ENCODE results near the gene RNF180.
"Not testable (repeated sequence)": the region's sequence is repeated elsewhere in the genome, so short reads cannot be mapped to it uniquely, and the experiment has no call there.

RNF180 gene

DNA sequence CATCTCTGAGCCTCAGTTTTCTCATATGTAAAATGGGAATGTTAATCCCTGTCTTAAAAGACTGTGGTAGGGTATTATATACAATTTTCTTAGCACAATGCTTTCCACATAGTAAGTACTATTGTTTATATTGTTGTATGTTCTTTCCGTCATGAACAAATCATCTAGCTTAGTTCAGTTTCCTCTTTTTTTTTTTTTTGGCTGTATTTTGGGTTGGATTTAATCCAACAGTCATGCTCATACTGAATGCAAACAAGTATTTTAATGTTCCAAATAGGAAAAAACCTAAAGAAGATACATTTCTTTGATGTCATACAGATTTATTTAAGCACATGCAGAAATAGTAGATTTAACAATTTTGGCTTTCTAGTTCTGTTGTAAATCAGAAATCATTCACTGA is 95.1 kb downstream of the RNF180 start:
- in situ Hi-C loops (cut with MboI; ENCODE audit: low sequenced_read_pairs), result no loop called here

DNA sequence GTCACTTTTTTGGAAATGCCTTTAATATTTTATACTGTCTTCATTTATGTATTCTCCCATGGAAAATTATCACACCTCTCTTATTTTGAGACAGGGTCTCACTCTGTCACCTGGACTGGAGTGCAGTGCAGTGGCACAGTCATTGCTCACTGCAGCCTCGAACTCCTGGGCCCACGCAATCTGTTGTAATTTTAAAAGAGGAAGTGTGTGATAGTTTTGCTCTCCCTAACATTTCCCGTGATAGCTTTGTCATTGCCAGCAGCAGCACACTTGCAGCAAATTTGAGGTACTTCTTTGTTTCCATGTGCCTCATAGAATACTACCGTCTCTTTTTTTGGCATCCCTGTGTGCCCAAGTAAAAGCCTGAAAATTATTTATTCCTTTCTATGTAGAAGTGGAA is 103.5 kb downstream of the RNF180 start:
- in situ Hi-C loops (cut with MboI; ENCODE audit: low sequenced_read_pairs), result no loop called here

DNA sequence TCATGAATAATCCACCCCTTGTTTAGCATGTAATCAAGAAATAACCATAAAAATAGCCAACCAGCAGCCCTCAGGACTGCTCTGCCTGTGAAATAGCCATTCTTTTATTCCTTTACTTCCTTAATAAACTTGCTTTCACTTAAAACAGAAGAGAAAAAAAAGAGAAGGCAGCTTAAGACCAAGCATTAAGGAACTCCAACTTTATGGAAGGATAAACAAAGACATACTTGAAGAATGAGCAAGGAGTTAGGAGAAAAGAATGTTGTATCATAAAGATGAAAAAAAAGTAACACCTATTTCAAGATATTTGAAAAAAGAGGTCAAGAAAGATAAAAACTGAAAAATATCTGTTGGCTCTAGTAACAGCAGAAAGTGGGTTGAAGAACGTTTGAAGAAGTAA is 107.6 kb downstream of the RNF180 start:
- in situ Hi-C loops (cut with MboI; ENCODE audit: low sequenced_read_pairs), result no loop called here

DNA sequence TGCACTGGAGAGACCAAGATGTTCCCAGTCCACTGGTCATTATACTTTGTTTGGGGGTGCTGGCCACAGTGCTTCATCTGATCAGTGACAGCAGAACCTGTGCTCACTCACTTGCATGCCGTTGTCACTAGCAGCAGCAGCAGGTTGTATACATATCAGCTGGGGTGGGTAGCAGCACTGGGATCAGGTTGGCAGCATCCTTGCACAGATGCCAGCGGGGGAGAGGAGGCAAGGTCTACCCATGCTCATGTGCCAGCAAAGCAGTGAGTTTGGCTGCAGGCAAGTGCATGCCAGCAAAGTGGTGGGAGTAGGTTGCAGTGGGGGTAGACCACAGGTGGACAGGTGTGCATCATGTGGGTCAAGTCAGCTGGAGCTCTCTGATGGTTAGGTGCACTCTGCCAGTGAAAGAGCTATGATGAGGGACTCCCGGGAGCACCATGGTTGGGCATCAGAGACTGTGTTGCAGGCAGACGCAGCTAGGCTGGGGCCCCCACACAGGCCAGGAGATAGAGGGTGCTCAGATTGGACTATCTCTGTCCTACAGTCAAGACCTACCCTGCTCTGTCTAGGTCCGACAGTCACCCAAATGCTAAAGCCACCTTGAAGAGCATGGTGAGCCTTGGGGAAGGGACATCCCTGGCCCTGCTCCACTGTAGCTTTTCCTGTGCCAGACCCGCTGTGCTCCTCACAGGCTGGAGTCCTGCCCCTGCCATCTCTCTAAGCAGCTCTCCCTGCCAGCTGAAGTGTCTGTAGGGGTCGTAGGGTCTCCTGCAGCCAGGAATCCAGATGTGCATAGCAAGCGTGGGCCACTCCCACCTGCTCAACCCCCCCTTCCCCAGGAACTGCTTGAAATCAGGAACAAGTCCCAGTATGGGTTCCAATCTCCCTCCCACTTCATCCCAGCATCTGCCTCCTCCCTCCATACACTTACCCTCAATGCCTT is 119.8 kb downstream of the RNF180 start:
- in situ Hi-C loops (cut with MboI; ENCODE audit: low sequenced_read_pairs), result no loop called here

DNA sequence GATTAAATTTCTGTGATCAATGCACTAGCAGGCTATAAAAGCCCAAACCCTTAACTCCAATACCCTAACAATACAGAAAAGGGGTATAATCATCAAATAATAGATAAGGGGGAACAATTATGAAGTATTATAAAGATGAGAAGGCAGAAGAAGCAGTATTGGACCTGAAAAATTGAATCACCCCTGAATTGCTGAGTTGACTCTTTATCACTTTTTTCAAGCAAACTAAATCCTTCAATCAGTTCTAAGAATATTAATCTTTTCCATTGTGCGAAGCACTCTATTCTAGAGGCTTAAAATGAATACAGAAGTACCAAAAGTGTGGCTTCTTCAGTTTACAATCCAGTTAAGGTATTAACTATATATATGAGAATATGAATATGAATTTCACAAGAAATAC is 120.7 kb downstream of the RNF180 start:
- in situ Hi-C loops (cut with MboI; ENCODE audit: low sequenced_read_pairs), result no loop called here

DNA sequence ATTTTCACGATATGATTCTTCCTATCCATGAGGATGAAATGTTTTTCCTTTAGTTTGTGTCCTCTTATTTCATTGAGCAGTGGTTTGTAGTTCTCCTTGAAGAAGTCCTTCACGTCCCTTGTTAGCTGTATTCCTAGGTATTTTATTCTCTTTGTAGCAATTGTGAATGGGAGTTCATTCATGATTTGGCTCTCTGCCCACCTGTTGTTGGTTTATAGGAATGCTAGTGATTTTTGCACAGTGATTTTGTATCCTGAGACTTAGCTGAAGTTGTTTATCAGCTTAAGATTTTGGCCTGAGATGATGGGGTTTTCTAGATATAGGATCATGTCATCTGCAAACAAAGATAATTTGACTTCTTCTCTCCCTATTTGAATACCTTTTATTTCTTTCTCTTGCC is 122.9 kb downstream of the RNF180 start:
- in situ Hi-C loops (cut with MboI; ENCODE audit: low sequenced_read_pairs), result not testable (repeated sequence)

DNA sequence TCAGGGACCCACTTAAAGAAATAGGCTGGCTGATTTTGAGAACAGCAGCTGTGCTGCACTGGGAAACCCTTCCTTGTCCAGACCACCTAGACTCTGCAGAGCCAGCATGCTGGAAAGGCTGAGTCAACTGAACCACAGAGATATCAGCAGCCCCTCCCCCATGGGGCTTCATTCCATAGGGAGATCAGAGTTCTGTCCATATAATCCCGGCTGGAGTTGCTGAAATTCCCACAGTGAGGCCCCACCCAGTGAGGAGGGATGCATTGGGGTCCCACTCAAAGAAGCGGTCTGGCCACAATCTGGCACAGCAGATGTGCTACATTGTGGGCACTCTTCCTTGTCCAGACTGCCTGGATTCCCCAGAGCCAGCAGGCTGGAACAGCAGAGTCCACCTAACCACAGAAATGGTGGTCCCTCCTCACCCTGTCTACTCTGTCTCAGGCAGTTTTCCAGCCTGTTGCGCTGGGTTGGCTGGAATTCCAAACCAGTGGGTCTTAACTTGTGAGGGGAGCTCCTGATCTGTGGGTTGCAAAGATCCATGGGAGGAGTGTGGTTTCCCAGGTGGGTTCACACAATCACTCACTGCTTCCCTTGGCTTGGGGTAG is 127.1 kb downstream of the RNF180 start:
- in situ Hi-C loops (cut with MboI; ENCODE audit: low sequenced_read_pairs), result no loop called here

DNA sequence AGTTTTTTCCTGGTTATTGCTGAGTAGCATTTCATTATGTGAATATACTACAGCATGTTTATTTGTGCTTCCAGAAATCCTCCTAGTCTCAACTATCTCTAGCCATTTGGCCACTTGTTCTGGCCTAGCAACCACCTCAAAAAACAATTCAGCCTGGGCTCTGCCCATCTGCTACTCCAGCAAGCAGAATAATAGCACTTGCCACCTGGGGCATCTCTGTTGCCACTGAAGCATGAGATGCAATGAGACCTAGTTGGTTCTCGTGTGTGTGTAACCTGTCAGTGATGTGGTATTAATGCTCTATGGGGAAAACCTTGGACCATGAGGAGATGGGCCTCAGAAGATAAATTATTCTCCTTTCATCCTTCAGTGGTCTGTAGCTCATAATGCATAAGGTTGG is 129.5 kb downstream of the RNF180 start:
- in situ Hi-C loops (cut with MboI; ENCODE audit: low sequenced_read_pairs), result no loop called here

DNA sequence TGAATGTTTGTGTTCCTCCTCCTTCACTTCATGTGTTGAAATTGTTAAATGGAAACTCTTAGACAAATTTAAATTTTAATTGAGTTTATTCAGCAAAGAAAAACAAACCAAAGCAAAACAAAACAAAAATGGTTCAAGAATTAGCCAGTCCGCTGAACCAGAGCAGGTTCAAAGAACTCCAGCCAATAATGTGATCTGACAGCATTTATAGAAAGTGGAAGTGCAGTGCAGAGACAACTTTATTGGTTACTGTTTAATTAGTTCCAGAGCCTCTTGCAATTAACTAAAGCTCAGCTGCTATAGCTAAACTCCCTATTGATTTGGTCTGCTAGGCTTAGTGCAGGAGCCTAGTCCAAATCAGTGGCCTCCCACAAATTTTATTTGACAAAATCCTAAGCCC is 132.9 kb downstream of the RNF180 start:
- in situ Hi-C loops (cut with MboI; ENCODE audit: low sequenced_read_pairs), result no loop called here

DNA sequence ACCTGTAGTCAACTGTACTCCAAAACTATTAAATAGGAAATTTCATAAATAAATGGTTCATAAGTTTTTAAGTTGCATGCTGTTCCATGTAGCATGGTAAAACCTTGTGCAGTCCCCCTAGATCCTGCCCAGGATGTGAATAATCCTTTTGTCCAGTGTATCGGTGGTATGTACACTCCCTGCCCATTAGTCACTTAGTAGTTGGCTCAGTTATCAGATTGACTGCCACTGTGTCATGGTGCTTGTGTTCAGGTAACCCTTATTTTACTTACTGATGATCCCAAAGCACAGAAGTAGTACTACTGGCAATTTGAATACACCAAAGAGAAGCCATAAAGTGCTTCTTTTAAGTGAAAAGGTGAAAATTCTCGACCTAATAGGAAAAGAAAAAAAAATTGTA is 134.2 kb downstream of the RNF180 start:
- in situ Hi-C loops (cut with MboI; ENCODE audit: low sequenced_read_pairs), result no loop called here

DNA sequence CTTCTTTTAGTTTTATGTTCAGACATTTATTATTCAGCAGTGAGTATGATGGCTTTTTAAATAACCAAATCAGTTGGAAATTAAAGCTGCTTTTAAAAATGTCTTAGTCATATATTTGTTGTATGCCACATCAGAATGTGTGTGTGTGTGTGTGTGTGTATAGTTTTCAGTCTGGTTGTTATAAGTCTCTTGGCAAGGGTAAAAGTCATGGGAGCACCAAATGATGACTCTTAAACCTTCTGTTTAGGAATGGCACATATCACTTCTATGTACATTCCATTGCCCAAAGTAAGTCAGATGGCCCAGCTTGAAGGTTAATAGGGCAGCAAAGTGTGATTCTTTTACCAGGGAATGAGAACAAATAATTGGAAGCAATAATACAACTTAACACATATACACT is 135.9 kb downstream of the RNF180 start:
- in situ Hi-C loops (cut with MboI; ENCODE audit: low sequenced_read_pairs), result no loop called here

DNA sequence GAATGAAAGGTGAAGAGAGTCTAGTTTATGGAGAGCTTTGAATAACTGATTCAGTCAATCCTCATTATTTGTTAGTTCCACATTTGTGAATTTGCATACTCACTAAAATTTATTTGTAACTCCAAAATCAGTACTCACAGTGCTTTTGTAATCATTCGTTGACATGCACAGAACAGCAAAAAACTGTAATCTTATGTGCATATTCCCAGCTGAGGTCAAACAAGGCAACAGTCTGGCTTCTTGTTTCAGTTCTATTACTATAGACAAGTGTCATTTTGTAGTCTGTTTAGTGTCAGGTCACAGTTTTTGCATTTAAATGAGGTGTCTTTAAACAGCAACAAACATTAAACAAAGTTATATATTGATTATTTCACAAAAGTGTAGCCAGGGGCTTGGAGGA is 142.5 kb downstream of the RNF180 start:
- in situ Hi-C loops (cut with MboI; ENCODE audit: low sequenced_read_pairs), result no loop called here

DNA sequence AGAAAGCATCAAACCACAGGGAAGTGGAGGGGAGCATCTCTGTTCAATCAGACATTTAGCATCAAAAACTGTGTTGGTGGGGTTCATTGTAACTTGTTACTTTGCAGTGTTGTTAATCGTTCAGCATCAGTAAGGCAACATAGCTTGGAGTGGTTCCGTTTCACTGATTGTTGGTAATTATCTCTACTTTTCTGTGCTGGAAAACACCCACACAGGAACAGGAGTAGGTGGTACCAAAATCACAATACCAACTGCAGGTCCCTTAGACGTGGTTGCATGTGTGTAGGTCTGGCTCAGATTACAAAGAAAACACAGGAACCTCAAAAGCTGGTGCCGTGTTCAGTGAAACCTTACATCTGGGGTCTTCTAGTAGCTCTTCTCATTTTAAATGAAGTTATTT is 146.8 kb downstream of the RNF180 start:
- in situ Hi-C loops (cut with MboI; ENCODE audit: low sequenced_read_pairs), result no loop called here

DNA sequence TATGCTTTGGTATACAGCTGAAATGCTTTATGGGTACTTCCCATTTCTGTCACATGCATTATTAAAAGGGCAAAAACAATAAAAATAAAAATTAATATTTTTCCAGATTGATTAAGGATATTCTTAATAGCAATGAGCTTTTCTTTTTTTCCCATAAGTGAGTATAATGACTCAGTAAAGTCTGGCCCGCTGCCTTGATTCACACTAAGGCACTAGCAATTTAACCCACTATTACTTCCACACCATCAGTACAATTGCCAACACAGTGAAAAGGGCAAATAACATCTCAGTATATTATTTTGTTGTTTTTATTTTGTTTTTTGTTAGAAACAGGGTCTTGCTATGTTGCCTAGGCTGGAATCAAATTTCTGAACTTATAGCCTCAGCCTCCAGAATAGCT is 150.1 kb downstream of the RNF180 start:
- in situ Hi-C loops (cut with MboI; ENCODE audit: low sequenced_read_pairs), result no loop called here

DNA sequence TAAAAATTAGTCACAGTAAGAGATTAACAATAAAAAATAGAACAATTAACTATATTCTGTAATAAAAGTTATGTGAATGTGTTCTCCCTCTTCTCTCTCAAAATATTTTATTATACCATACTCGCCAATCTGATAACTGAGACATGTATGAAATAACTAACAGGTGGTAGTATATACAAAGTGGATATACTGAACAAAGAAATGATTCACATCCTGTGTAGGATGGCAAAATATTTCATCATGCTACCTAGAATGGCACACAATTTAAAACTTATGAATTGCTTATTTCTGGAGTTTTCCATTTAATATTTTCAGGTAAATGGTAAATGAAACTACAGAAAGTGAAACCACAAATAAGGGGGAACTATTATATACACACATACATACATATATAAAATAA is 152.5 kb downstream of the RNF180 start:
- in situ Hi-C loops (cut with MboI; ENCODE audit: low sequenced_read_pairs), result no loop called here

DNA sequence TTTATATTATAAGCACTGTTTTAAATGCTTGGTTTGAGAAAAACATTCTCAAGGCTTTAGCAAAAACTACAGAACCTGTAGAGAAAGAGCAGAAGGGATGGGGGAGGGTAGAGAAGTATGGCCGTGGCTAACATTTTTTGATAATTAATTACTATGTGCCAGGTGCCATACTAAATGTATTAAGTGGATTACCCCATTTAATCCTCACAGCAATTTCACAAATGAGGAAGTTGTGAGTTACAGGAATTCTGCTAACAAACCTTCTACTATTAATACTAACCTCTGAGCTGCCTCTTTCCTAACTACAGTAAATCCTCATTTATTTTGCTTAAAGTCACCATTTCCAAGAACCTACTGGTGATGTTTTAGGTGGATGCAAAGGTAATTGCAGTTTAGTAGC is 157.9 kb downstream of the RNF180 start:
- in situ Hi-C loops (cut with MboI; ENCODE audit: low sequenced_read_pairs), result no loop called here

DNA sequence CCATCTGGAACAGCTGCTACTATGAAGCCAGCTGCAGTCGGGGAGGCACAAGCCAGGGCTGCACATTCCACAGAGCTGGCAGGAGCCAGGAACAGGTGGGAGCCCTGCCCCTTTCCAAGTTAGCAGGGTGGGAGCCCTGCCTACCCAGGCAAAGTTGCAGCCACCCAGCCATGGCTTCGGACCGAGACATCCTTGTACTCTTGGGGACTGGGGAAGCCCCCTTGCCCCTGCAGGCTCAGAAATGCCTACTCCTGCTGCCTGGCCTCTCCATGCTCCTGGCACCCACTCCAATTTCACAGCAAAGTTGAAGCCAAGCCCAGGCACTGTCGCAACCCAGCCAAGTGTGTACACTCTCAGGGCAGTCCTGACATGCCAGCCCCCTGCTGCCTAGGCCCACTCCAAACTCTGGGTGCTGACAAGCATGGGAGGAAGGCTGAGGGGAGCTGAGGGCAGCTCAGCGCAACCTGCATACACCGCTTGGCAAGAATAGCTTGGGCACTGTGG is 165.1 kb downstream of the RNF180 start:
- in situ Hi-C loops (cut with MboI; ENCODE audit: low sequenced_read_pairs), result no loop called here

DNA sequence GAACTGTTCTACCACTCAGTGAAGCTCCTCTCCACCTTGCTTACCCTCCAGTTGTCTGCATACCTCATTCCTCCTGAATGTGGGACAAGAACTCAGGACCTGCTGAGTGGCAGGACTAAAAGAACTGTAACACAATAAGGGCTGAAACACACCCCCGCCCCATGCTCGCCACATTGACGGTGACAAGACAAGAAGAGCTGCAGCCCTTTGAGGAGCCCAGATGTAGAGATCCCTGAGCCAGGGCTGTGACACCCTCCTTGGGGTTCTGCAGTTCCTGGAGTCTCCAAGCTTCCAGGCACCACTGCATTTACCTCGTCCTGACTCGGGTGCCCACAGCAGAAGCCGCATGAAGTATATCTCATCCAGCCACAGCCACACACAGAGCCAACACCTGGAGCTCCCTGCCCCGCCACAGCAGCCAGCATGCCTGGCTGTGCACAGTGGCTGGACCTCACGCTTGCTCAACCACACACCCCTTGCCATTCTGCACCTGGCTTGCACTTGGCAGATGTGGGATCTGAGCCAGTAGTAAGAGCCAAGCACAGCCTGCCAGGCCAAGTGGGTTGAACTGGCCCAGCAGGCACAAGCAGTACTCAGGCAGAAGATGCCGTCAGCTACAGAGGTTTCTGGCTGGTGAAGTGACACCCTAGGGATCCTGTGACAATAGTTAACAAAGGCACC is 166.1 kb downstream of the RNF180 start:
- in situ Hi-C loops (cut with MboI; ENCODE audit: low sequenced_read_pairs), result no loop called here

DNA sequence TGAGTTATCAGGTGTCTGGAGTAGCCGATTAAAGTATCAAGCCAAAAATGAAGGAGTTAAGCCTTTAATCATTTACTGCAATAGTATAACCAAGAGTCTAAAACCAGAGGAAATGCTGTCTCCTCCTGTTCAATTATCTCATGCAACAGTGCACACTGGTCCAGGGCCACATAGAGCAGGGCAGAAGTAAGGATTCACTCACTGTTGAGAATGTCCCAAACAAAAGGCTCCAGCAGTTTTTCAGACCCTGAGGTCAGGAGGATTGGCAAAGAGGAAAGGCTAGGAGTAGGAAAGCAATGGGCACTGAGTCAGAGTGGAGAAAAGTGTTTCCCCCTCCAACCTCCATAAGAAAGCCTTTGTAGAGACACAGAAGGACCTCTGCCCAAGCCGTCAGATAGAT is 168.2 kb downstream of the RNF180 start:
- in situ Hi-C loops (cut with MboI; ENCODE audit: low sequenced_read_pairs), result no loop called here

DNA sequence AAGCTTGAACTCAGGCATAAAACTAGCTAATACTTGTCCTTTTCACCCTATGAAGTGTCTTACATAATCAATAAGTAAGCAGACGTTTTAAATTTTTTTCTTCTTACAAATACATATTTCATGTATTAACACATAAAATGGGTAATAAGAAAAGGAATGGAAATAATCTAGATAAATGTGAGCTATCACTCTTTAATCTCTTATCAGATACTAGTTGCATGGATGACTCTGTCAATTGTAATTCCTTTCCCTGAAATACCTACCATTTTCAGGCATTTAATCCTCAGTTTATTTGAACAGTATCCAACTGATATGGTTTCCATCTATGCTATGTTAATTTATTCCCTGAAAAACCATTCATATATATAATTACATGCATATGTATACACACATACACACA is 174.1 kb downstream of the RNF180 start:
- in situ Hi-C loops (cut with MboI; ENCODE audit: low sequenced_read_pairs), result no loop called here

DNA sequence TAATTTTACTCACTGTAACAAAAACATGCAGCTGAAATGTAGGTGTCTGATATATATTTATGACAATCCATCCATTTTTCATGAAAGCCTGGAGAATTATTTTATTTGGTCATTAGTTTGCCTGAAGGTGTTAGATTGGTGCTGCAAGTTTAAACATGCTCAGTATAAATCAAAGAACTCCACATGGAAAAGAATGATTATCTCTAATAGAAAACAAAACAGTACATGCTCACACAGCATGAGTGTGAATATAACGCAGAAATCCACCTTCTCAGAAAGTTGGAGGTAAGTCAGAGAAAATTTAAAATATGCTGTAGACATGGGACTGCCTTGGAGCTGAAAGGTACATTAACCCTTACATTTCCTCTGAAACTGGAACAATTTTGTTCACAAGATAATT is 174.7 kb downstream of the RNF180 start:
- in situ Hi-C loops (cut with MboI; ENCODE audit: low sequenced_read_pairs), result no loop called here

DNA sequence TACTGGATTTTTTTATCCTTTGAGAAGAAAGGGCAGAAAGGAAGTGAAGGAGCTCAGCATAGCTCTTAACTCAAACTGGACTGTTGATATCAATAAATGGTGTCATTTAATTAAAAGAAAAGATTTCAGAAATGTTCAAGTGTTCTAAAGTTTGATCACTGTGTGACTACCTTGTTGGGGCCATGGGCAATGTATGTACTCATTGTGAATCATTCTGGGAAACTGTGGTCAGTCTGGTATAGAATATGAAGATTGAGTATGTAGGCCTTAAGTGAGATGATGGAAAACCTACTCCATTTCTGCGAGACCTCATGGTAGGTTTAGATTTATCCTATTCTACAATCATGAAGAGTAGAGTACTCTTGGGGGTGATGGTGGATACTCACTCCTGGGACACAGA is 175.7 kb downstream of the RNF180 start:
- in situ Hi-C loops (cut with MboI; ENCODE audit: low sequenced_read_pairs), result no loop called here
